ENCODE results near the gene ALG8. TPM values are rescaled to one million over a fixed set of nuclear protein-coding genes. Genes with fewer than 3 reads are reported as not detected.
A peak's percentile ranks its signal among the peaks of the same experiment; 100 is the strongest.

ALG8 gene
- total RNA-seq = 25.9 and 38.4 TPM in 2 replicates
- polyA plus RNA-seq = 74.1 and 75.4 TPM in 2 replicates

DNA sequence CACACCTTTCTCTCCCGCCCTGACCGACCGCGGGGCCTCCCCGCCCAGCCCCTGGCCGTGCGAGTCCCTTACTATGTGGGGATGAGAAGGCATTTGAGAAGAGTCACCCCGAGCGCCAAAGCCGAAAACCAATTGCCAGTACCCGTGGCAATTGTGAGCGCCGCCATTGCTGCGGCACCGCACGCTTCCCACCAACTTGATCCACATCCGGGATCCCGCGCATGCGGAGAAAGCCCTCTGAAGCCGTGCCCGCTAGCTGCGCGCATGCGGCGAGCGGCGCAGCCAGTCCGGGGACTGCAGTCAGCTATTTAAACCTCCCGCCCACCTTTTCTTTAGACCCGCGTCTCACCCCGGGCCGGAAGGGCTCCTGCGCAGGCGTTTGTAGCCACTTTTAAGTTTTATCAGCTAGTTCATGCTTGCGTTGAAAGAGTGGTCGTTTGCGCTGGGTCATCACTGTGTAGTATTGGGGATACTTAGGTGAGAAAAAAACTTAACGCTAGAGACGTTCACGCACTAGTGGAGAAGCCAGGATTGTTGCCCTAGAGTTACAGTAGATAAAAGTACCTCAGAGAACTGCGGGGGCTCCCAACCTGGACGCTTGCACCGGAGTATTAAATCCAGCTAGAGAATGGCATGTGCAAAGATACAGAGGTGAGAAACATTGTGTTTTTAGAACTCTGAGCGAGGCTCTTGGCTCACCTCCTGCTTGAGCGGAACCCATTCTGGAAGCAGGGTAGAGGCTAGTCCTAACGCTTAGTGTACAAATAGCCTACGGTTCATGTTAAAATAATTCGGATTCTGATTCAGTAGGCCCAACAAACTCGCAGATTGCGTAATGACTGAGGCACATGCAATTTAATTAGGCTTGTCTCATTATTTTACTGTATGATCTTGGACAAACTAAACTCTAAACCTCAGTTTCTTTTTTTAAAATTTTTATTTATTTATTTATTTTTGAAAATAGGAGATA lies at the start of gene ALG8:
ALG8 (minus strand) TSS at position 205 of the 970 bp plus-strand sequence; CDS start at position 167, 38 bp downstream.
- Histone ChIP-seq H3K27ac (peak within 1 kb of the TSS; percentile 86), H3K9me3 (ENCODE audit: low read depth) (no peaks in the 10 kb centered on the region), H3K4me3 (peak within 1 kb of the TSS; percentile 76), H3K36me3 (no peaks in the 10 kb centered on the region), H3K4me1 (ENCODE audit: low read depth) (no peaks in the 10 kb centered on the region), H3K27me3 (no peaks in the 10 kb centered on the region)
- TF ChIP-seq, protein P1, sequence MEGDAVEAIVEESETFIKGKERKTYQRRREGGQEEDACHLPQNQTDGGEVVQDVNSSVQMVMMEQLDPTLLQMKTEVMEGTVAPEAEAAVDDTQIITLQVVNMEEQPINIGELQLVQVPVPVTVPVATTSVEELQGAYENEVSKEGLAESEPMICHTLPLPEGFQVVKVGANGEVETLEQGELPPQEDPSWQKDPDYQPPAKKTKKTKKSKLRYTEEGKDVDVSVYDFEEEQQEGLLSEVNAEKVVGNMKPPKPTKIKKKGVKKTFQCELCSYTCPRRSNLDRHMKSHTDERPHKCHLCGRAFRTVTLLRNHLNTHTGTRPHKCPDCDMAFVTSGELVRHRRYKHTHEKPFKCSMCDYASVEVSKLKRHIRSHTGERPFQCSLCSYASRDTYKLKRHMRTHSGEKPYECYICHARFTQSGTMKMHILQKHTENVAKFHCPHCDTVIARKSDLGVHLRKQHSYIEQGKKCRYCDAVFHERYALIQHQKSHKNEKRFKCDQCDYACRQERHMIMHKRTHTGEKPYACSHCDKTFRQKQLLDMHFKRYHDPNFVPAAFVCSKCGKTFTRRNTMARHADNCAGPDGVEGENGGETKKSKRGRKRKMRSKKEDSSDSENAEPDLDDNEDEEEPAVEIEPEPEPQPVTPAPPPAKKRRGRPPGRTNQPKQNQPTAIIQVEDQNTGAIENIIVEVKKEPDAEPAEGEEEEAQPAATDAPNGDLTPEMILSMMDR (IDR thresholded peaks at IDR 0.05; ENCODE audit: low read depth, low read length) = no peak
- DNase-seq (ENCODE audit: low read depth in 1 of 2, low spot score in 1 of 2) = peak; percentile 97 to 98

DNA sequence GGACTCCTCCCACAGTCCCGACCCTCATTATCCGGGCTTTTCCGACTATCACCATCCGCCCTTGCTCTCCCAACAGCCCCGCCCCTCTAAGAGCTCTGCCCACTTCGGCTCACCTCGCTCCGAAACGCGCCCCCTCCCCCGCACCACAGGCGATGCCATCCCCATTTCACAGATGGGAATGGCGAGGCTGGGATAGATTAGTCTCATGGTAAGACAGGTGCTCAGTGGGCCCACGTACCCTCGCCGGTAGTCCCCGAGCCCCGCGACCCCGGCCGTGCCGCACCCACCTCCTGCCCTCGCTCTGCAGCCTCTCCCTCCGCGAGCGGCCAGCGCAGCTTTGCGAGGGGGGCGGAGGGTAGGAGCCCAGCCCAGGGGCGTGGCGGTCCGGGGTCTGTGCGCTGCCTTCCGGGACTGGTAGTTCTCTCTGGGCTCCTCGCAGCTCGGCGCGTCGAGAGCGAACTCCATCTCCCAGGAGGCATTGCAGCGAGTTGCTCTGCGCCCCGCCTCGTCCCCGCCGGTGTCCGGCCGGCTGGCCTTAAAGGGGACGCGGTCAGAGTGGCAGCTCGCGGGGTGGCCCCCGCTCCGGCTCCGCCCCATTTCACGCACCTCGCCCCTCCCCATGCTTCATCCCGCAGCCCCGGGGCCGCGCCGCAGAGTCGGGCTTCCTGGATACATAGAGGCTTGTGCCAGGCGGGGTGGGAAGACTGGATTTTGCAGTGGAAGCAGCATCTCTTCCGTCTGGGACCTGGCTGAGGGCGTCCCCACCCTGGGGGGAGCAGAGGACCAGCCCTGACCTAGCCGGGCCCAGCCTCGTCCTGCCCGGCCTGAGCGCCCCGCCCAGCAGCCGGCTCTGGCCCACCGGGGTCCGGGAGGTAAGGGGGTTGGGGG lies 49.1 kb upstream of the ALG8 start, which contains the start of the genes KCTD21 and USP35:
KCTD21 (minus strand) TSS at position 341 of the 888 bp plus-strand sequence. CDS start 14,072 bp downstream, outside the sequence.
USP35 (plus strand) TSS at position 634 of the 888 bp plus-strand sequence. CDS start 7,327 bp downstream, outside the sequence.
- peak within 1 kb of the TSS; percentile 78 for H3K27ac ChIP-seq
- H3K27me3 ChIP-seq = no peaks in the 10 kb centered on the region
- H3K4me1 ChIP-seq (ENCODE audit: low read depth) = peaks cover 27% of the 10 kb centered on the region
- peak; percentile 98 to 99 for DNase-seq (ENCODE audit: low read depth in 1 of 2, low spot score in 1 of 2)
- TF ChIP-seq, protein P1 (IDR thresholded peaks at IDR 0.05; ENCODE audit: low read depth, low read length) = no peak
- H3K36me3 ChIP-seq = no peaks in the 10 kb centered on the region
- H3K4me3 ChIP-seq = peak within 1 kb of the TSS; percentile 57
- H3K9me3 ChIP-seq (ENCODE audit: low read depth) = no peaks in the 10 kb centered on the region

DNA sequence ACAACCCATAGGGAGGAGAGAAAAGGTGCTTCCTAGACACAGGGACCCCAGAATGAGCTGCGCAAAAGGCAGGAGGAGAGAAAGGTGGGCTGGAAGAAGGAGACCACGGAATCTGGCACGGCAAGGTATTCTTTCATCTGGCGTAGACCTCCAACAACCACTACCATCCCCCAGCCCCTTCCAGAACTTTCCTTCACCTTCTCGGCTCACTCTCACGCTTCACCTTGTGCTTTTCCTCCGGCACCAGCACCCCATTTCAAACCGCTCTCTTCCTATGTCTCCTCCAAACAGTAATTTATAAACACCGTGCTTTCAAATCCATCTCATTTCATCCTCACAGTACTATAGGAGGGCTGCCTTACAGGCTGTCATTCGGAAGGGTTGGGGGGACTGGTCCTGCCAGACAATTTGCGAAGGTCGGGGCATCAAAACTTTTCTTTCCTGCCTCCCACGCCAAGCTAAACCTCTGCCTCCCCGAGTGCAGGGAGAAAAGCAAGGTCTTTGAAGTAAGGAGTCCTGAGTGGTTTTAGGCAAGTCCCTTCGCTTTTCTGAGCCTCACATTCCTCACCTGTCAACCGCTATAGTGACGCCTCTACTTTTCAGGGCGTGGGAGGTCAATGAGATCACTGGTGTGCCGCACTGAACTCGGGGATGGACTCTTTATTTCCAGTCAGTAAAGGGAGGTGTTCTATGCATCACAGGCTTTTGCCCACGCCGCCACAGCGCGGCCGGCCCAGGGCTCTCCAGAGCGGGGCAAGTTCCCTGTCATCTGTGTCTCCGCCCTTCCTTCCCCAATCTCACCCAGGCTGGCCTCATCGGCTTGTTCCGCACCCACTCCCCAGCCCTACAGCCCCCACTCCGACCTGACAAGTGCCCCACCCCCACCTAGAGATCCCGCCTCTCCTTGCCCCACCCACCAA lies 48.2 kb upstream of the ALG8 start:
- Histone ChIP-seq H3K27me3 (no peaks in the 10 kb centered on the region), H3K9me3 (ENCODE audit: low read depth) (no peaks in the 10 kb centered on the region), H3K4me1 (ENCODE audit: low read depth) (peaks cover 27% of the 10 kb centered on the region), H3K4me3 (peak overlapping the region; percentile 57), H3K36me3 (no peaks in the 10 kb centered on the region), H3K27ac (peak overlapping the region; percentile 78)
- TF ChIP-seq, protein P1 (IDR thresholded peaks at IDR 0.05; ENCODE audit: low read depth, low read length) = no peak
- DNase-seq (ENCODE audit: low read depth in 1 of 2, low spot score in 1 of 2) = peak in 1 of 2 donors; percentile 53

DNA sequence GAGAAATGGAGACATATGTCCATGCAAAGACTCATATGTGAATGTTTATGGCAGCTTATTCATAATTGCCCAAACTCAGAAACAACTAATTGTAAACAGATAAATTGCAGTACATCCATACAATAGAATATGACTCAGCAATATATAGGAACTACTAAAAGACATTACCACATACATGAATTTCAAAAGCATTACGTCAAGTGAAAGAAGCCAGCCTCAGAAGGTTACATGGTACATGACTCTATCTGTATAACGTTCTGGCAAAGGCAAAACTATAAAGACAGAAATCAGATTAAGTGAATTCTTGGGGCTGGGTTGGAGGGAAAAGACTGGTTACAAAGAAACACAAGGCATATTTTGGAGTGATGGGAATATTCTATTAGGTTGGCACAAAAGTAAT lies 41.8 kb upstream of the ALG8 start:
- Histone ChIP-seq H3K36me3 (no peaks in the 10 kb centered on the region), H3K27ac (no peak overlapping the region), H3K9me3 (ENCODE audit: low read depth) (no peaks in the 10 kb centered on the region), H3K27me3 (no peaks in the 10 kb centered on the region), H3K4me1 (ENCODE audit: low read depth) (peaks cover 20% of the 10 kb centered on the region), H3K4me3 (no peak overlapping the region)
- peak in 1 of 2 donors; percentile 68 for DNase-seq (ENCODE audit: low read depth in 1 of 2, low spot score in 1 of 2)
- TF ChIP-seq, protein P1 (IDR thresholded peaks at IDR 0.05; ENCODE audit: low read depth, low read length) = no peak
